Panc1 (cell line): ENCODE results near the gene CRADD. TPM values are rescaled to one million over a fixed set of nuclear protein-coding genes. Genes with fewer than 3 reads are reported as not detected.

ENCODE experiments used
- ATAC-seq: fragments of 200-7000 bp; cut with Tn5 transposase; 2 replicates; pipeline ENCODE4 v1.9.1; 2020; ENCODE audit warnings: mild to moderate bottlenecking, moderate library complexity
- BruUV-seq: library from RNA; stranded (reverse); fragments of 400-500 nt; replicated peaks from 2 replicates; lab custom pipeline; 2021; lab: Mats Ljungman, UMichigan
- CTCF ChIA-PET: fragments of 300-600 bp; sonication (Branson Sonifier 250); formaldehyde crosslinking; loops from one replicate; lab custom pipeline; 2022; ENCODE audit warnings: antibody characterized with exemption; lab: Charles Lee
- POLR2A ChIA-PET: fragments of 300-600 bp; sonication (Branson Sonifier 250); formaldehyde crosslinking; loops from one replicate; lab custom pipeline; 2022; ENCODE audit warnings: antibody characterized with exemption; lab: Charles Lee
- DNase-seq: peaks from one replicate; pipeline ENCODE4 v3.0.0-alpha.2; 2010; ENCODE audit warnings: low read depth, low spot score
- H3K27ac ChIP-seq: 2 replicates; pipeline ENCODE4 v1.5.1; 2011; ENCODE audit warnings: mild to moderate bottlenecking, low read length, inconsistent platforms
- H3K27me3 ChIP-seq: fragments of 200-500 bp; sonication (Bioruptor generic); 2 replicates; pipeline ENCODE4 v1.6.0; 2014; ENCODE audit warnings: low read length, inconsistent platforms; ENCODE audit not compliant: control insufficient read depth, insufficient read depth
- H3K36me3 ChIP-seq: fragments of 200-500 bp; sonication (Bioruptor generic); 2 replicates; pipeline ENCODE4 v1.5.1; 2014; ENCODE audit warnings: inconsistent platforms, mild to moderate bottlenecking, low read length, moderate library complexity; ENCODE audit not compliant: control insufficient read depth, insufficient read depth
- H3K4me1 ChIP-seq: 2 replicates; pipeline ENCODE4 v1.5.1; 2011; ENCODE audit warnings: inconsistent platforms, mild to moderate bottlenecking, low read length, moderate library complexity; ENCODE audit not compliant: control insufficient read depth, insufficient read depth
- H3K4me3 ChIP-seq, 2 experiments: 2 replicates each; pipeline ENCODE4 v1.5.1; 2011 to 2012; ENCODE audit warnings: low read depth in 2 of 2, low read length in 2 of 2, mild to moderate bottlenecking in 2 of 2, inconsistent platforms in 1 of 2, moderate library complexity in 1 of 2
- H3K9me3 ChIP-seq: fragments of 200-500 bp; sonication (Bioruptor generic); 2 replicates; pipeline ENCODE4 v1.5.1; 2014; ENCODE audit warnings: low read depth, mild to moderate bottlenecking, inconsistent platforms, low read length, moderate library complexity; ENCODE audit not compliant: control insufficient read depth, insufficient read depth
- CTCF ChIP-seq: fragments of 450-650 bp; IDR thresholded peaks from 2 replicates; pipeline ENCODE4 v1.5.1; 2017; ENCODE audit warnings: mild to moderate bottlenecking
- POLR2AphosphoS5 ChIP-seq: IDR thresholded peaks from 2 replicates; pipeline ENCODE4 v1.6.1; 2012; ENCODE audit warnings: mild to moderate bottlenecking, low read depth, low read length, moderate library complexity
- REST ChIP-seq, 2 experiments: IDR thresholded peaks; 2 replicates each; pipeline ENCODE4 v1.6.1; 2011 to 2012; ENCODE audit warnings: low read depth in 2 of 2, control low read depth in 1 of 2, low read length in 1 of 2, mild to moderate bottlenecking in 1 of 2, moderate library complexity in 1 of 2; ENCODE audit not compliant: insufficient read depth in 1 of 2
- SIN3A ChIP-seq: IDR thresholded peaks from 2 replicates; pipeline ENCODE4 v1.6.1; 2012; ENCODE audit warnings: low read depth, mild to moderate bottlenecking, low read length, moderate library complexity, borderline replicate concordance; ENCODE audit not compliant: insufficient read depth
- TCF7L2 ChIP-seq: IDR thresholded peaks from 2 replicates; pipeline ENCODE4 v1.6.1; 2011; ENCODE audit warnings: mild to moderate bottlenecking, low read depth, low read length, inconsistent platforms
- in situ Hi-C: cut with HindIII; loops from 2 replicates; pipeline ENCODE4 v1.10.0; 2016; ENCODE audit warnings: low sequenced_read_pairs, low pct_unique_long_range_greater_than_20kb
- intact Hi-C: fragments of 100-400 bp; cut with micrococcal nuclease; formaldehyde crosslinking; loops from one replicate; pipeline ENCODE4 v1.10.0; 2022; ENCODE audit not compliant: unreplicated experiment
- total RNA-seq: library from RNA; stranded (reverse); gene quantifications from one replicate; pipeline ENCODE4 v1.2.1, GENCODE V29; 2021; ENCODE audit not compliant: unreplicated experiment

Gene CRADD
- total RNA-seq, 1 experiment from 2014 or later, result 7.0 TPM

- ChIA-PET CTCF (no interaction called here), POLR2A (no interaction called here)
- H3K9me3 ChIP-seq, result no peaks in the 10 kb centered on the region
- ATAC-seq (no peak), DNase-seq (no peak)
- H3K4me1 ChIP-seq, result no peaks in the 10 kb centered on the region
- intact Hi-C loops, result no loop called here
- in situ Hi-C loops, result no loop called here
- H3K27ac ChIP-seq, result no peak overlapping the region
- H3K27me3 ChIP-seq, result no peaks in the 10 kb centered on the region
- no peak overlapping the region for H3K4me3 ChIP-seq
- BruUV-seq, result no TSS peak
- H3K36me3 ChIP-seq, result no peaks in the 10 kb centered on the region
- TF ChIP-seq CTCF, result no peak
- no peak for TF ChIP-seq SIN3A
- TF ChIP-seq TCF7L2, result no peak
- TF ChIP-seq POLR2AphosphoS5, result no peak
- TF ChIP-seq REST (IDR thresholded peaks at IDR 0.05; ENCODE audit: insufficient read depth in 1 of 2, low read depth in 2 of 2, low read length in 1 of 2), result no peak
These were observed 7.1 kb upstream of the CRADD start for GRCh38 chr12:93670104-93670503.

GRCh38 chr12:93671044-93671443 is 6.1 kb upstream of the CRADD start:
- intact Hi-C loops, result no loop called here
- Histone ChIP-seq H3K9me3 (no peaks in the 10 kb centered on the region), H3K27me3 (no peaks in the 10 kb centered on the region), H3K36me3 (no peaks in the 10 kb centered on the region), H3K4me1 (no peaks in the 10 kb centered on the region), H3K27ac (no peak overlapping the region), H3K4me3 (no peak overlapping the region)
- ChIA-PET POLR2A (no interaction called here), CTCF (no interaction called here)
- DNase-seq, result no peak
- in situ Hi-C loops, result no loop called here
- TF ChIP-seq TCF7L2, result no peak
- TF ChIP-seq POLR2AphosphoS5, result no peak
- no peak for TF ChIP-seq SIN3A
- no peak for TF ChIP-seq REST (IDR thresholded peaks at IDR 0.05; ENCODE audit: insufficient read depth in 1 of 2, low read depth in 2 of 2, low read length in 1 of 2)
- TF ChIP-seq CTCF, result no peak
- ATAC-seq, result no peak
- no TSS peak for BruUV-seq
